GM21381 (cell line): ENCODE measurements around the gene ACTRT2.

ENCODE experiments used
- ATAC-seq: cut with Tn5 transposase; IDR thresholded peaks from one replicate; pipeline ENCODE4 v1.9.1; 2021; ENCODE audit warnings: mild to moderate bottlenecking, moderate library complexity; ENCODE audit not compliant: unreplicated experiment

The ACTRT2 gene

DNA sequence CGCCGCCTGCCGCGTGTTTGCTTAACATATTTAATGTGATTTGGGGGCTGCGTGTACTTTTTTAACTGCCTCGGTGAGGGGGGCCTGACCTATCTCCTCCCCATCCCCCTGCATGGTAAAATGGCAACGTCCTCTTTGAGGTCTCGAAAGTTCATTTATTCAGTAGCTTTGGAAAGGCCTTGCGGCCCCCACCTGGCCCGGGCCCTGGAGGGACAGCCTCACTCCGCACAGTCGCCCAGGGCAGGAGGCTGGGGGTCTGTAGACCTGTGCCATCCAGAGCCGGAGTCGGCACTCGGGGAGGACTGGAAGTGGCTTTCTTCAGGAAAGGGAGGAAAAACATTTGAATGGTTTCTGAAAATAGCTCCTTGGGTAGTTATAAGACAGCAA is 38.0 kb upstream of the ACTRT2 start:
- ATAC-seq = no peak

DNA sequence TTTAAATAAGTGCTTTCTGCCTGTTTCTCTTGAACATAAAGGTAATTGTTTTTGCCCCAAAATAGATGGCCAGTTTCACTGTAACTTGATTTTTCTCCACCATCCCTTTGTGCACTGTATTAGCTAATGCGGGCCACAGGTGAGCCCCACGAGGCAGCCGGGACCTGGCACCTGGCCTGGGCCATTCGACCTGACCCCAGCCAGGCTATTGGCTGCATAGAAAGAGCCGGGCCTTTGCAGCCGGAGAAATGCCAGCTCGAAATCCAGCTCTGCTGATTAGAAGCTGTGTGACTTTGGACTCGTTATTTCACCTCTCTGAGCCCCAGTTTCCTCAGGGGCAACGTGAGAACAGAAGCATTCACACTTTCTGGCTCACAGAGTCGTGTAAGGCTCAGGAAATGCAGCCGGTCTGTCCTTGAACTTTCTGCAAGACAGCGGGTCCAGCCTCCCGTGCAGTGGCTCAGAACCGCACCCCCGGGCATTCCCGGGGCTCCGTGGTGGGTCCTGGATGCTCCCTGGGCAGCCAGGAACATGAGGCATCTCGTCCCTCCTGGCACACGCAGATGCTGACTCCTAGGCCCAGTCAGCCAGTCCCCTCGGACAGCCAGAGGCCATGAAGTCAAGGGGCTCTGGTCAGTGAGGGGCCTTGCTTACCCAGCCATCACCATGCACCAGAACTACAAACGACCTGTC is 37.4 kb upstream of the ACTRT2 start:
- ATAC-seq = no peak

DNA sequence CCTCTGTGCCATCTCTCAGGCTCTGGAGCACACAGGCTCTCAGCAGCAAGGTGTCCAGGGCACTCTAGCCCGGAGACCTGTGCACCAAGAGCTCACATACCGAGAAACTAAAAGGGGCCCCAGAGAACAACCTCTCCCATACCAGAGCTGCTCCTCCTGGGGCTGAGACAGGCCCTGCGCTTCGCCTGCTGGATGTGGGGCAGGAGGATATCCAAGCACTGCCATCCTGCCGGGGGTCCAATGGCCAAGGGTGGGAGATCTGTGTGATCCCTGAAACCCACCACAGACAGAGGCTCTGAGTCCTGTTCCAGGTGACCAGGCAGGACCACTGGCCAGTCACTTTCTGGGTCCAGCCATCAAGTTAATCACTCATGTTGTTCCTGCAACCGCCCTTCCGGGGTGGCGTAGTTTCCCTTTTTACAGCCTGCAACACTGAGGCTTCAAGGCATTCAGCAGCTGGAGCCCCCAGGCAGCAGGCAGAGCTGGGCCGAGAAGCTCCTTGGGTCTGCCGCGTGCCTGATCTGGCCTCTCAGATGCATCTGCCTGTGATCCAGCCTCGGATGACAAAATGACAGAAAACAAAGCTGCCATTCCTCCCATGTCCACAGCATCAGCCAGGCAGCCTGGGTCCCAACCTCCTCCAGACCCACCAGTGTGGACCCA is 36.7 kb upstream of the ACTRT2 start:
- ATAC-seq = no peak

DNA sequence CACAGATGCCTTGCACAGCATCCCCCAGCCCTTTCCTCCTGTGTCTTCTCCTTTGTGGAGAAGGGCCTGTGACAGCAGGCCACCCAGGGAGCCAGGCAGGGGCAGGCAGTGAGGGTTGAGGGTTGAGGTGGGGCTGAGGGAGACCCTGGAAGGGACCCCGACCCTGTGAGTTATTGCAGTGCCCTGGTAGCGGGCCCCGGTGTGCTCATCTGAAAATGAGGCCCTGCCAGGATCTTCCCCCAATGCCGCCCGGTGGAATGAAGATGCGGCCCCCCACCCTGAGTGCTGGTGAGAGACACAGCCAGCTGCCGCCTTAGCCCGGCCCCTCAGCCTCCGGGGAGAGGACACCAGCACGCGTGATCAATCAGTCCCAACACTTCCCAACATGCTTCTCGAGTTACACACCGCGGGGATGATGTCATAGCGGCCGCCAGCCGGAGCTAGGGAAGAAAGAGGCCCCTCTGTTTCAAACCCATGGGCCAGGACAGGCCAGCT is 36.2 kb upstream of the ACTRT2 start:
- ATAC-seq = no peak

DNA sequence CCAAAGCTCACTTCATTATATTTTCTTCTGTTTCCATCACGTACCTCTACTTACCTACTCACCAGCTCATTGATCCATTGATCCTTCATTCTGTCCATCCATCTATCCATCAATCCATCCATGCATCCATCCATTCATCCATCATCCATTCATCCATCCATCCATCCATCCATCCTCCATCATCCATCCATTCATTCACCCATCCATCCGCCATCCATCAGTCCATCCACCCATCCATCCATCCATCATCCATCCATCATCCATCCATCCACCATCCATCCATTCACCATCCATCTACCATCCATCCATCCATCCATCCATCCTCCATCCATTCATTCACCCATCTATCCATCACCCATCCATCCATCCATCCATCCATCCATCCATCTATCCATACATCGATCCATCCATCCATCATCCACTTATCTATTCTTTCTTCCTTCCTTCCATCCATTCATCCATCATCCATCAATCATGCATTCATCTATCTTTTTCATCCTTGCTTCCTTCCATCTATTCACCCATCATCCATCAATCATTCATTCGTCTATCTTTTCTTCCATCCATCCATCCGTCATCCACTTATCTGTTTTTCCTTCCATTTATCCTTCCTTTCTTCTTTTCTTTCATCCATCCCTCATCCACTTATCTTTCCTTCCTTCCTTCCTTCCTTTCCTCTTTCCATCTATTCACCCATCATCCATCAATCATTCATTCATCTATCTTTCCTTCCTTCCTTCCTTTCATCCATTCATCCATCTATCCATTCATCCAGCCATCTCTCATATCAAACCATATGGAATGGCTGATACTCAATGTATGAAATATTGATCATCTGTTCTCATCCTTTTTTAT is 35.3 kb upstream of the ACTRT2 start:
- ATAC-seq = no peak

DNA sequence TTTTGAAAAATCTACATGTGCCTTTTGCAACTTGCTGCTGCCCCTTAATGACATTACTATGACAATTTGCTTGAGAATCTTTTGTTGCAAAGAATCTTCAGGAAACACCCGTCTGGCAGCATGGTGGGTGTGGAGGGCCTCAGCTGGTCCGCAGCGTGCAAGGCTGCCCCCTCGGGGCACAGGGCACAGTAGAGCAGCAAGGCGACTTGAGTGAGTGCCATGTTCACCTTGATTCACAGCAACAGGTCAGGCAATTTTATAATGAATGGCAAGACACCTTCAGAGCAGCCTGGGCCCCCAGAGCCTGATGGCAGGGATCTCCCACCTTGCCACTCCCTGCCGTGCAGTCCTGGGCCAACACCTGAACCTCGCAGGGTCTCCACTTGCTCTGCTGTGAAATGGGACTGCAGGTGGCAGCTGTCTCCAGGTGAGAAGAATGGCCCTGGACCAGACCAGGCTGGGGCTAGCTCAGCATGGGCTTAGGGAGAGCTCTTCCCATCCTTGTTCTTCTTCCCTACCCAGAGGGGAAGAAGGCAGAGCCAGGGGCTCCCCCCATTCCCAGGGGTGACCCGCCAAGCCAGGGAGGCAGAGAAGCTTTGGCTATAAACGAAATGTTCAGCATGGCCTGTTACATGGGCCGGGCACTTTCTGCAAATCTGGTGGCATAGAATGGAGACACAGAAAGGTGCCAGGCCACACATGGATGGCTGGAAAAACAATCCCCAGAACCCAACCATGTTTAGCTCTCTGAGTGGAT is 34.5 kb upstream of the ACTRT2 start:
- ATAC-seq = no peak

DNA sequence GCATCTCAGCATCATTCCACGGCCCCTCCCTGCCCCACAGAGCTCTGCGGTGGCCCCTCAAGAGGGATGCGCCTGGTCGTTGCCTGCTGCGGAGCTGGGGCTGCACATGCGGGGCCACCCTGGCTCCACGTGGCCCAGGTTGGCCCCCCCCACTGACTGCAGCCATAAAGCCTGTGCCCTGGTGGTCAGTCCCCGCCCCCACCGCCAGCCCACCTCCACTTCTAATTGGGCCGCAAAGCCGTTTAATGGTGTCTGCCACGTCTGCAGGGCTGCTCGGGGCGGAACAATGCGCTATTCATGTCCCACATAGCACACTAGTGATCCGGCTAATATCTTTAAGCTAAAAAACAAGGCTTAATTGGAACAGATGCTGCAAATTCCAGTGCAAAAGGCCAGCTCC is 33.5 kb upstream of the ACTRT2 start:
- no peak for ATAC-seq

DNA sequence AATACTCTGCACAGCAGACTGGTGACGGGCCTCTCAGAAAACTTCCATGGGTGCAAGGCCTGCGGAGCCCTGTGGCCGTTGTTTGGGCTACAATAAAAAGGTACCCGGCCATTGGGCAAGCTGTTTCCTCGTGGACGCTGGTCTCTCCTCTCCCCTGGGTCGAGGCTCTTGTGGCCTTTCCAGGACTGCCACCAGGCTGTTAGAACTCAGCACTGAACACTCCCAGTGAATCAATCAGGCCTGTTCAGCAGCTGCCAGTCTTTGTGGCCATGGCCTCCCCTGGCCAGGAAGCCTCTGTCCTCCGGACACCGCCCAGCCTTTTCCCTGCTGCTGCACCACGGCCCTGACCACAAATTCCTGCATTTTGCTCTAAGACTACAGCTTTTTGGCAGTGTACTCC is 33.0 kb upstream of the ACTRT2 start:
- ATAC-seq = no peak

DNA sequence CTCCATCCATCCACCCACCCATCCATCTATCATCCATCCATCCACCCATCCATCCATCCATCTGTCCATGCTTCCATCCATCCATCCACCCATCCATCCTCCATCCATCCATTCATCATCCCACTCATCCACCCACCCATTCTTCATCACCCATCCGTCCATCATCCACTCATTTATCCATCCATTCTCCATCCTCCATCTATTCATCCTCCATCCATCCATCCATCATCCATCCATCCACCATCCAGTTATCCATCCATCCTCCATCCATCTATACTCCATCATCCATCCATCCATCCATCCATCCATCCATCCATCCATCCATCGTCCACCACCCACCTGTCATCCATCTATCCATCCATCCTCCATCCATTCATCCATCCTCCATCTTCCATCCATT is 32.1 kb upstream of the ACTRT2 start:
- no peak for ATAC-seq

DNA sequence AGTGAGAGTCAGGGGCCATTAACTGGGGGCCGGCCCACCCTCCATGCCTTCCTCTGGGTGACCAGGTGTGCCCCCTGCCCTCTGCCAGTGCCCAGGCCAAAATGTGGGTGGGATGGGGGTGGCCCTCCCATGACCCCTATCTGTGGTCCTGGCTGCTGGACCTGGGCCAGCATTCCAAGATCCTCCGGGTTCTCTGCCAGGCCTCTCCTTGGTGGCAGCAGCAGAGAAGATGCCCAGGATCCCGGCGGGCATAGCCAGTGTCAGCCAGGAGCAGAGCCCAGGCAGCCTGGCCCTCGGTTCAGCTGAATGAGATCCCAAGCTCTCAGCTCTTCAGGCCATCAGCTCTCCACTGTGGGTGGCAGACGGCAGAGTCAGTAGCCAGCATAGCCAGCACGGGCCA is 31.3 kb upstream of the ACTRT2 start:
- ATAC-seq = no peak

DNA sequence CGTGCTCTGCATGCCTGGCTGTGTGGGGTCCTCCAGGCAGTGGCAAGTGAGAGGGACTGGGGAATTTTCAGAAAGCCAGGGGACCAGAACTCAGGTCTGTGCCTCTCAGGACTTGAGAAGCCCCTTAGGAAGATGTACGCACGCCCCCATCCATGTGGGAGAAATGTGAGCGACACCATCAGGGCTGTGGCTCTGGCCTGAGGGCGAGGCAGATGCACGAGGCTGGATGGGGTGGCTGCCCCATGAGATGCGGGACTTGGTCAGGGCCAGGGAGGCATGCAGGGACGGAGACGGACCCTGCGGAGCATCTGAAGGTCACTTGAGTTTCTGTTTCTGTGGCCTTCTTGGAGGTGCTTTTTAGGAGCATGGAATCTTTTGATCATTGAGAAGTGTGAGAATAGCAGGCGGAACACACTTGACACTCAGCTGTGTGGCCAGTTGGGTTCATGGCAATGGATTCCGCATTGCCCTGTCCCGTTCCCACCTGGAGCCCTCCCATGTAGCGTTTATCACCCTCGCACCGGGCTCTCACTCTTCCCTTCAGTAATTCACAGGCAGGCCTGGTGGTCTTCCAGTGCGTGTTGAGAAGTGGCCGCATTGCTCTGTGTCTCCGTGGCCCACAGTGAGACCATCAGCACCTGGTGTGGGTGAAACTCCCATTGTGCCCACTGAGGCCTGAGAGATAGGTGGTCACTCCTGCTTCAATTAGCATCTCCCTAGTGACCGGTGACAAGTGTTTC is 30.7 kb upstream of the ACTRT2 start:
- ATAC-seq = no peak

DNA sequence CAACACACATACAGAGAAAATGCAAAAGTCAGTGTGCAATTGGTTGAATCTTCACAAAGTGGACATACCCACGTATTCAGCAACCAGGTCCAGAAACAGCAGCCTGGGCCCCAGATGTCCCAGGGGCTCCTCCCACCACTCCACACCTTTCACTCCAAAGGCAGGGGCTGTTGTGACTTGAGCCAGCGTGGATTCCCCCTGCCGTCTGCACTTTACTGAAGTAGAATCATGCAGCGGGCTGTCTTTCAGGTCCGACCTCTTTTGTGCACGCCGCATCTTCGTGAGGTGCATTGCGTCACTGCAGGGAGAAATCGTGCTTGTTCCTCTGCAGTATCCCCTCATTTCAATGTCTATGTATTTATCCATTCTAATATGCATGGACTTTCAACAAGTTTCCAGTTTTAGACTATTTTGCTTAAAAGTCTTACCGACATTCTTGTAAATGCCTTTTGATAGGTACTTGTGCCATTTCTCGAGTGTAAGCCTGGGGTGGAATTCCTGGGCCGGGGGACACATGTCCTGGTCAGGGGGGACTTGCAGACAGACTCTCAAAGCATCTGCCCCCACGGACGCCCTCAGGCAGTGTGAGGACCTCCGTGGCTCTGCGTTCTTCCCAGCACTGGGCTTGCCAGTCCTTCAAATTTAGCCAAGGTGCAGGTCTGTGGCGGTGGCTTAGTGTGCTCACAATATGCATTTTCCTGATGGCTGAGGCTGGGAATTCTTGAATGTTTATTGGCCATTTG is 29.3 kb upstream of the ACTRT2 start:
- no peak for ATAC-seq

DNA sequence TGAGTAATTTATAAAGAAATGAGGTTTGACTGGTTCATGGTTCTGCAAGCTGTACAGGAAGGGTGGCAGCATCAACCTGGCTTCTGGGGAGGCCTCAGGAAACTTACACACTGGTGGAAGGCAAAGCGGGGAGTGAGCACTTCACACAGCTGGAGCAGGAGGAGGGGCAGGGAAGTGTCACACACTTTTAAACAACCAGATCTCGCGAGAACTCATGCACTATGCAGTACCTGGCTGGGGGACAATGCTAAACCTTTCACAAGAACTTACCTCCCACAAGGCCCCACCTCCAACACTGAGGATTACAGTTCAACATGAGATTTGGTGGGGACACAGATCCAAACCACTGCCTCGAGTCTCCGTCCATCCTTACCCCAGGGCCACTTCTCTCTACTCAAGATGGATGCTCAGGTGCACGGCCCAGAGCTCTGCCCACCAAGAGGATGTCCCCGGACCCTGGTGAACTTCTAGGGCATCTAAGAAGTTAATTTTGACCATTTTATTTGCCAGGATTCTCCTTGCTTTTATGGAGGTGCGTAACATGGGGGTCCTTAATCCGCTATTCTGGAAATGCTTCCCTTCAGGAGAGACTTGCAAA is 22.7 kb upstream of the ACTRT2 start:
- ATAC-seq = no peak

DNA sequence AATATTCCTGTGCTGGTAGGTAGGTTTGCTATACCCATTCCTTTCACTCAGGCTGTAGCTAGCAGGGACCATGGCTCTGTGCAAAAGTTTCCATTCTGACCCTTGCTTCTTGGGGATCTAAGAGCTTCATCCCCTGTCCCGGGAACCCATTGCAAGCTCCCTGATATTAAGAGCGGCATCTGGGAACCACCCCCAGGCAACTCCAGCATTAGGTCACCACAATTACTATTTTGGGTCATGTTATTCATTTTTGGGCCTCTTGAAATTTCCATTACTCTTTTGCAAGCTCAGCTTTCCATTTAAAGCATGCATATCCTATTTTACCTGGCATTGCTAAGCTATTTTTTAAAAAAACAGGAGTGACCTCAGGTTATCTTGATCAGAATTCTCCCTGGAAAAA is 22.1 kb upstream of the ACTRT2 start:
- no peak for ATAC-seq

DNA sequence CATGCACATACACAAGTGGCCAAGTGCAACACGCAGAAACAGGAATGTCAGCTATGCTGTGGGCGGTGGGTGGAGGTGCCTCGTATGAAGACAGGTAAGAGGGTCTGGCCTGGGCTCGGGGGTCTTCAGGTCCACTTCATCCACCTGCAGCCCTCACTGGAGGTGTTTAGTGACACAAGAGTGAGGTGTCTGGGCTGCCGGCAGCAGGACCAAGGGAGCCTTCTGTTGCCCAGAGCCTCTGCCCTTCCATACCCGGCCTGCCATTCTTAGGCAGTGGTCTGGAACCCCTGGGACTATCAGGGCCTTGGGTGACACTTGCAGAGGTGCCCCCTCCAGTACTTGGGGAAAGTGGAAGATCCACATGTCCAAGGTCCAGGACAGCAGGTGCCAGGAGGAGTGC is 21.7 kb upstream of the ACTRT2 start:
- no peak for ATAC-seq

DNA sequence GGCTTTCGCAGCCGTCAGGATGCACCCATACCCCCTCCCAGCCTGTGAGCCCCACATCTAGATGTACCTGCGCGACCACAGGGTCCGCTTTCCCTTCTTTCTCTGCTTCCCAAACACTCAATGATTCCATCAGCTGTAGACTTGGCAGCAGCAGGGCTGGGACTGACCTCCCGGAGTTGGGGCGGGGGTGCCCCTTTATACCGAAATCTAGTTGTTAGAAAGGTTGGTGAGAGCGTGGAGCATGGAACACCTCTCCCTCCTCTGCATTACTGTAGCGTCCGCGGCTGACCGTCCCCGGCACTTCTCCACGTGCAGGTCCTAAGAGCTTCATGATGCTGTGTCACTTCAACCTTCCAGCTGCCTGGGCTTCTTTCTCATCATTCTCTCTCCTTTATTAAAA is 21.1 kb upstream of the ACTRT2 start:
- no peak for ATAC-seq

DNA sequence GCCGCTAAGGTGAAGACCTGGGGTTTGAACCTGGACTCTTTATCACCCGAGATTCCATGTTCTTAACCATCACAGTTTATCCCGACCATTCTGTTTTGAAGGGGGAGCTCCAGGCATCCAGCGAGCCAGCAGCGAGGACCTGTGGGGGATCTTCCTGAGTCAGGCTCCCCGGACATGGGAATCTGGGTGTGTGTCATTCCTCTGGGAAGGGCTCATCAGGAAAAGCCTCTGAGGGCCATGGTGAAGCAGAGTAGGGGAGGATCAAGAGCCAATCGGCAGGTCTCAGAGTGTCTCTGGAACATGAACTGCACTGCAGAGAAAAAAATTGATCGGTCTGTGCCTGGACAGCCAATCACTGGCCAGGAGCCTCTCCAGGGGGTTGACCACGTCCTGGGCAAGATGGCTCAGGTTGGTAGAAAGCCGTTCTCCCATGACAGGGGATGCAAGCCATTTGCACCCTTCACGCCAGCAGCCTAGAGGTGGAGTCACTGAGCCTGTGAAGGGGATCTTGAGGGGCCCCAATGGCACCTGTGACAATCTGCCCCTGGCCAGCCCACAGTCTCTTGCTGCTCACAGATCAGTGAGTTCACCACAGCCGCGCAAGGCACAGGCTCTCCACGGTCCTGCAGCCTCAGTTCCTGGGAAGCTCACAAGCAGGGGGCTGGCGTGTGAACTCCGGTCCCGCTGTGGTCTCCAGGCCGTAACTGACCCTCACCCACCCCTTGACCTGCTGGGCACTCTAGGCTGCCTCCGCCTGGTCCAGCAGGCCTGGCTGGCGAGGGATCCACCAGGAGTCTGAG is 20.4 kb upstream of the ACTRT2 start:
- no peak for ATAC-seq
